DOHH2 (cell line): ENCODE data around the gene TRIP4.
A peak's percentile ranks its signal among the peaks of the same experiment; 100 is the strongest.

Experiments
- H3F3A ChIP-seq: fragments of 200-600 bp; sonication (generic), shearing (Covaris generic); 2 replicates; pipeline ENCODE4 v1.6.0; 2016; ENCODE audit warnings: antibody characterized with exemption, mild to moderate bottlenecking; ENCODE audit not compliant: control insufficient read depth, insufficient read depth
- H3K27ac ChIP-seq: fragments of 200-600 bp; sonication (generic); 2 replicates; pipeline ENCODE4 v1.5.1; 2014; ENCODE audit warnings: low read depth, mild to moderate bottlenecking, low read length, moderate library complexity
- H3K27me3 ChIP-seq: fragments of 200-600 bp; sonication (generic); 2 replicates; pipeline ENCODE4 v1.6.1; 2014; ENCODE audit warnings: mild to moderate bottlenecking, low read length, mixed read lengths; ENCODE audit not compliant: control insufficient read depth
- H3K36me3 ChIP-seq: fragments of 200-600 bp; sonication (generic); 2 replicates; pipeline ENCODE4 v1.6.1; 2014; ENCODE audit warnings: mild to moderate bottlenecking, low read length, moderate library complexity, mixed read lengths; ENCODE audit not compliant: control insufficient read depth
- H3K4me1 ChIP-seq: fragments of 200-600 bp; sonication (generic); 2 replicates; pipeline ENCODE4 v1.6.1; 2014; ENCODE audit warnings: mild to moderate bottlenecking, low read length, mixed read lengths; ENCODE audit not compliant: control insufficient read depth
- H3K4me2 ChIP-seq: fragments of 200-600 bp; sonication (generic); 2 replicates; pipeline ENCODE4 v1.6.0; 2014; ENCODE audit warnings: mild to moderate bottlenecking, low read length, moderate library complexity
- H3K4me3 ChIP-seq: fragments of 200-600 bp; sonication (generic); 2 replicates; pipeline ENCODE4 v1.5.1; 2014; ENCODE audit warnings: mild to moderate bottlenecking, low read length, mixed read lengths
- H3K79me2 ChIP-seq: fragments of 200-600 bp; sonication (generic); 2 replicates; pipeline ENCODE4 v1.6.1; 2014; ENCODE audit warnings: mild to moderate bottlenecking, low read length, mixed read lengths; ENCODE audit not compliant: control insufficient read depth
- H3K9me2 ChIP-seq: fragments of 200-600 bp; sonication (generic); replicated peaks from 2 replicates; pipeline ENCODE4 v1.6.1; 2014; ENCODE audit warnings: mild to moderate bottlenecking, low read length, mixed read lengths; ENCODE audit not compliant: control insufficient read depth
- H3K9me3 ChIP-seq: fragments of 200-600 bp; sonication (generic); 2 replicates; pipeline ENCODE4 v1.6.1; 2014; ENCODE audit warnings: antibody characterized with exemption, low read length, mixed read lengths; ENCODE audit not compliant: control insufficient read depth, insufficient read depth
- H4K20me1 ChIP-seq: fragments of 200-600 bp; sonication (generic); 2 replicates; pipeline ENCODE4 v1.6.0; 2014; ENCODE audit warnings: low read depth, mild to moderate bottlenecking, antibody characterized with exemption, low read length, moderate library complexity; ENCODE audit not compliant: control insufficient read depth, insufficient read depth
- EZH2phosphoT487 ChIP-seq: fragments of 200-600 bp; sonication (generic); IDR thresholded peaks from 2 replicates; pipeline ENCODE4 v1.6.1; 2017; ENCODE audit warnings: borderline replicate concordance, mild to moderate bottlenecking, antibody characterized with exemption, low read length, moderate library complexity, mixed read lengths
- TF ChIP-seq, protein P1 (sequence below): fragments of 200-600 bp; sonication (generic); IDR thresholded peaks from one replicate; pipeline ENCODE4 v1.5.1; 2014; ENCODE audit warnings: antibody characterized with exemption, mild to moderate bottlenecking, low read depth, low read length; ENCODE audit not compliant: poor library complexity, severe bottlenecking

The TRIP4 gene

DNA sequence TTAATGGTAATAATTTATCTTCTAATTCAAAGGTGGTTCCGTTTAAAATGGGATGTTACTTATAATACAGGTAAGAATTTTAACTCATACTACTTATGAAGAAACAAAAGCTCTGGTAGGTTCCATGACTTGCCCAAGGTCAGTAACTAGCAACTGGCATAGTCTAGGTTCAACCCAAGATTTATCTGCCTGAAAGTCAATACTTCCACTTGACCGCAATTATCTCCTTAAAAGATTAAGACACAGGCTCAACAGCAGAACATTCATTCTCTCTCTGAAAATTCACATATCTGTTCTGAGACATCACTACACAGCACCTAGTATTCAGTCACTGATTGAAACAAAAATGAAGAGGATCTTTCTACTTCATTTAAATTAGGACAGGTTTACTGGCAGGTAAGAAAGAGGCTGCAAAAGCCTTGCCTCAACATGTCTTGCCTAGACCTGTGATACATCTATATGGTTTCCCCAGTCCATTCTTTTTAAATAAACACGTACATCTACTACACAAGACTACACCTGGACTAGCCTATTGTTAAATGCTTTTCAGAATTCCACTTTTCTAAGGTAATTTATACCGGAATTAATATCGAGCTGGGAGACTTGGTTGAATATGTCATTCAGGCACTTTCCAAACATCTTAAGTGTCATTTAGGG is 32.8 kb upstream of the TRIP4 start:
- Histone ChIP-seq H3K9me3 (no peaks in the 10 kb centered on the region), H3K79me2 (peaks cover 36% of the 10 kb centered on the region), H3K4me2 (peak overlapping the region; percentile 77), H3K27me3 (no peaks in the 10 kb centered on the region), H3K4me3 (peak overlapping the region; percentile 90), H3K27ac (no peak overlapping the region), H4K20me1 (no peaks in the 10 kb centered on the region), H3F3A (peaks cover 31% of the 10 kb centered on the region), H3K36me3 (peaks cover 5% of the 10 kb centered on the region; the same call in 1 of the 2 replicates), H3K9me2 (no peaks in the 10 kb centered on the region), H3K4me1 (peaks cover 16% of the 10 kb centered on the region)
- no peak for TF ChIP-seq EZH2phosphoT487
- TF ChIP-seq, protein P1, sequence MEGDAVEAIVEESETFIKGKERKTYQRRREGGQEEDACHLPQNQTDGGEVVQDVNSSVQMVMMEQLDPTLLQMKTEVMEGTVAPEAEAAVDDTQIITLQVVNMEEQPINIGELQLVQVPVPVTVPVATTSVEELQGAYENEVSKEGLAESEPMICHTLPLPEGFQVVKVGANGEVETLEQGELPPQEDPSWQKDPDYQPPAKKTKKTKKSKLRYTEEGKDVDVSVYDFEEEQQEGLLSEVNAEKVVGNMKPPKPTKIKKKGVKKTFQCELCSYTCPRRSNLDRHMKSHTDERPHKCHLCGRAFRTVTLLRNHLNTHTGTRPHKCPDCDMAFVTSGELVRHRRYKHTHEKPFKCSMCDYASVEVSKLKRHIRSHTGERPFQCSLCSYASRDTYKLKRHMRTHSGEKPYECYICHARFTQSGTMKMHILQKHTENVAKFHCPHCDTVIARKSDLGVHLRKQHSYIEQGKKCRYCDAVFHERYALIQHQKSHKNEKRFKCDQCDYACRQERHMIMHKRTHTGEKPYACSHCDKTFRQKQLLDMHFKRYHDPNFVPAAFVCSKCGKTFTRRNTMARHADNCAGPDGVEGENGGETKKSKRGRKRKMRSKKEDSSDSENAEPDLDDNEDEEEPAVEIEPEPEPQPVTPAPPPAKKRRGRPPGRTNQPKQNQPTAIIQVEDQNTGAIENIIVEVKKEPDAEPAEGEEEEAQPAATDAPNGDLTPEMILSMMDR, result no peak

DNA sequence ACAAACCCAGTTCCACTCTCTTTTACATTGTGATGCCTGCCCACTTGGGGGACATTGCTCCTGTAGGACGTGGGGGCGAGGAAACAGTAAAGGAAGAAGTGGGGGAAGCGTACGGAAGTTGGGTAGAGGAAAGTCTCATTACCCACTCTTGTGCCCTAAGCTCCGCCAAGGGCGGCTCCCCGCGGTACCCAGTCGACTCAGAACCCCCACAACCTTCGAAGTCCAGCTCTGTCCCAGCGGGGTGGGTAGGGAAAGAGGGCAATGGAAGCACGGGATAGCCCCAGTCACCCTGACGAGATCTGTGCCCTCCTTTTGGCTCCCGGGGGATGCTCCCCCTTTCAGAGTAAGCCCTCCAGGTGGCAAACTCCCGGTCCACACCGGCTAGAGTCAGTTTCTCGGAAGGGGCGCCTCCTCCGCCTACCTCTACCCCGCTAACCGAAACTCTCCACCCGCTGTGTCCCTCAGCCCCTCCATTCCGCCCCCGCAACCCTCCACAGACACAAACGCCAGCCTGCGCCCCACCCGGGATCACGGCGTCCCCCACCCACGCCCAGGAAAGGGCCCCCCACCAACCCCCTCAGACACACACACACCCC is 32.2 kb upstream of the TRIP4 start:
- Histone ChIP-seq H3K4me2 (peak overlapping the region; percentile 77), H3K27me3 (no peaks in the 10 kb centered on the region), H3K9me3 (no peaks in the 10 kb centered on the region), H3K4me1 (peaks cover 16% of the 10 kb centered on the region), H3F3A (peaks cover 34% of the 10 kb centered on the region), H3K79me2 (peaks cover 36% of the 10 kb centered on the region), H3K4me3 (peak overlapping the region; percentile 90), H3K36me3 (peaks cover 5% of the 10 kb centered on the region; the same call in 1 of the 2 replicates), H4K20me1 (no peaks in the 10 kb centered on the region), H3K27ac (peak overlapping the region; percentile 33), H3K9me2 (no peaks in the 10 kb centered on the region)
- no peak for TF ChIP-seq EZH2phosphoT487
- TF ChIP-seq, protein P1, result peak; percentile 8

DNA sequence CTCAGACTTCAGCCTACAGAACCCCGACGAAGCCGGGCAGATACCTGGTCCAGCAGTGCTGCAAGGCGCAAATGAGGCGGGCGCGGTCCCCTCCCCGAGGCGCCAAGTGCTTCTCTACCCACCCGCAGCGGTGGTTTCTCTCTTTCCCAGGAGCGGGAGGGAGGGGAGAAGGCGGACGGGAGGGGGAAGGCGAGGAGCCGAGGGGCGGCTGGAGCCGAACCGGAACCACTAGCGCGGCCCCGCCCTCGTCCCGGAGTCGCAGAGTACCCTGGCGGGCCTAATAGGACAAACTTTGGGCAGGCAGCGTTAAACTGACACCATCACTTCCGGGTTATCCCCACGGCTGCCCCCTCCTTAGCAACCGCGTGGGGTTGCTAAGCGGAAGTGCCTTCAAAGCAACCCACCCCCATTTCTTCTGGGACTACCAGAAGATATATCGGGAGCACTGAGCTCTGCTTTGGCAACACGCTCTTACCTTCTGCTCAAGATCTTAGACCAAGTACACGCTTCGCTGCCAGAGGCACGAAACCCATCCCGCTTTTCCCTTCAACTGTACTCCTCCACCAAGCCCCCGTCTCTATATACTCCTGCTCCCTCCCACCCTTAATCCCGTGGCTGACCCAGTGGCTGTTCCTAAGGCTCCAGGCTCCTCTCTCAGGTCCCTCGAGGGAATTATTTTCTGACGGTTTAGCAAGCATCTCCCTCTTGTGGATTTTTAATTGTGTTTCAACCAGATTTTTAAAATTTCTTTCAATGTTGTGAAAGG is 31.5 kb upstream of the TRIP4 start, which contains the start of gene CSNK1G1:
TSS of gene CSNK1G1 (minus strand) at position 230 of the 766 bp plus-strand sequence. CDS start 55,674 bp downstream, outside the sequence.
- Histone ChIP-seq H3K36me3 (peaks cover 8% of the 10 kb centered on the region; the same call in 1 of the 2 replicates), H4K20me1 (no peaks in the 10 kb centered on the region), H3K27ac (peak within 1 kb of the TSS; percentile 33), H3K27me3 (no peaks in the 10 kb centered on the region), H3K9me3 (no peaks in the 10 kb centered on the region), H3K4me3 (peak within 1 kb of the TSS; percentile 90), H3K9me2 (no peaks in the 10 kb centered on the region), H3F3A (peaks cover 34% of the 10 kb centered on the region), H3K4me2 (peak within 1 kb of the TSS; percentile 77), H3K79me2 (peaks cover 32% of the 10 kb centered on the region), H3K4me1 (peaks cover 16% of the 10 kb centered on the region)
- TF ChIP-seq, protein P1, result no peak
- no peak for TF ChIP-seq EZH2phosphoT487
